ENCODE measurements around the gene UTP3.
"Not testable (repeated sequence)": the region's sequence is repeated elsewhere in the genome, so short reads cannot be mapped to it uniquely, and the experiment has no call there.

The UTP3 gene

DNA sequence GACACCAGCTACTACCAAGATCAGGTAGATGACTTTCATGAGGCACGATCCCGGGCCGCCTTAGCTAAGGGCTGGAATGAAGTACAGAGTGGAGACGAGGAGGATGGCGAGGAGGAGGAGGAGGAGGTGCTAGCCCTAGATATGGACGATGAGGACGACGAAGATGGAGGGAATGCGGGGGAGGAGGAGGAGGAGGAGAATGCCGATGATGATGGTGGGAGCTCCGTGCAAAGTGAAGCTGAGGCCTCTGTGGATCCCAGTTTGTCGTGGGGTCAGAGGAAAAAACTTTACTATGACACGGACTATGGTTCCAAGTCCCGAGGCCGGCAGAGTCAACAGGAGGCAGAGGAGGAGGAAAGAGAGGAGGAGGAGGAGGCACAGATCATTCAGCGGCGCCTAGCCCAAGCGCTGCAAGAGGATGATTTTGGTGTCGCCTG lies 481 bp downstream of the UTP3 start:
- no peak for DNase-seq

DNA sequence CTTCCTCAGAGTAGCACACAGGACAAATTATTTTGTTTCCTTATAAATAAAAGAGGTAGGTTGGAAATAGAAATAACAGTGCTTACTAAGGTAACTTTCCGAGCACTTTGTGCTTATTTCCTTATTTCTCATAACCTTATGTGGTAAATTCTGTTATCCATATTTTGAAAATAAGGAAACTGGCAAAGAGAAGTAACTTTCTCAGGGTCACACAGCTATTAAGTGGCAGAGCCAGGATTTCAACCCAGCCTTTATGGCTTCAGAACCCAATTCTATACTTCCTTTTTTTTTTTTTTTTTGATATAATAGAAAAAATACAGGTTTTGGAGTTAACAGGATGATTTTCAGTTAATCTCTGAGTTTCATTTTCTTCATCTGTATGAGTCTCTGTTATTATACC lies 3.3 kb downstream of the UTP3 start:
- DNase-seq = no peak

DNA sequence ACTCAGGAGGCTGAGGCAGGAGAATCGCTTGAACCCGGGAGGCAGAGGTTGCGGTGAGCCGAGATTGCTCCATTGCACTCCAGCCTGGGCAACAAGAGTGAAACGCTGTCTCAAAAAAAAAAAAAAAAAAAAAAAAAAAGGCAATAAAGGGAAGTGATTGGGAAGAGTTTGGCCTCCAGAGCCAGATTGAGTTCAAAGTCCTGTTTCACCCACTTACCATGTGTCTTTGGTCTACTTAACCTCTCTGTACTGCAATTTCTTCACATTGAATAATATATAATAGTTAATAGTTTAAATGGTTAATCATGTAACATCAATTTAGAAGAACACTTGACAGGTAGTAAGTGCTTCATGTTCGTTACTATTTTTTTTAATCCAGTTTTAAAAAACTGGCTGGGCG lies 6.3 kb downstream of the UTP3 start:
- not testable (repeated sequence) for DNase-seq

DNA sequence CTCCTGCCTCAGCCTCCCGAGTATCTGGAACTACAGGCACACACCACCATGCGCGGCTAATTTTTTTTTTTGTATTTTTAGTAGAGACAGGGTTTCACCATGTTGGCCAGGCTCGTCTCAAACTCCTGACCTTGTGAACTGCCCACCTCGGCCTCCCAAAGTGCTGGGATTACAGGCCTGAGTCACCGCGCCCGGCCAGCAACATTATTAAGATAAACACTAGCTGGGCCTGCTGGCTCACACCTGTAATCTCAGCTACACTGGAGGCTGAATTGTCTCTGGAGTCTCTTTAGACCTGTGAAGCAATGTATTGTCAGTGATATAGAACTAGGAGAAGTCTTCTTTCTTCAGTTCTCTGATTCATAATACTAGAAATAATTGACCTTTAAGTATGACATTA lies 10.1 kb downstream of the UTP3 start:
- not testable (repeated sequence) for DNase-seq

DNA sequence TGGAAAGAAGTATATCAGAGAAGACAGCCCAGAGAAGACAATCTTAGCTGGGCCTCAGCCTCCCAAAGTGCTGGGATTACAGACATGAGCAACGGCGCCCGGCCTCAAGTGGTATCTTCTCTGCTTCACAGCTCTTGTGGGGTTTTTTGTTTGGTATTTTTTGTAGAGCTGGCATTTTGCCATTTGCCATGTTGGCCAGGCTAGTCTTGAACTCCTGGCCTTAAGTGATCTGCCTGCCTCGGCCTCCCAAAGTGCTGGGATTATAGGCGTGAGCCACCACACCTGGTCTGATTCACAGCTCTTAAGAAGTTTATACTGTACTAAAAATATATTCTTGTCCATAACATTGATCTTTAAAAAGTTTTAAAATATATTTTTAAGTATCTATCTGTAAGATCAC lies 12.4 kb downstream of the UTP3 start:
- DNase-seq = no peak

DNA sequence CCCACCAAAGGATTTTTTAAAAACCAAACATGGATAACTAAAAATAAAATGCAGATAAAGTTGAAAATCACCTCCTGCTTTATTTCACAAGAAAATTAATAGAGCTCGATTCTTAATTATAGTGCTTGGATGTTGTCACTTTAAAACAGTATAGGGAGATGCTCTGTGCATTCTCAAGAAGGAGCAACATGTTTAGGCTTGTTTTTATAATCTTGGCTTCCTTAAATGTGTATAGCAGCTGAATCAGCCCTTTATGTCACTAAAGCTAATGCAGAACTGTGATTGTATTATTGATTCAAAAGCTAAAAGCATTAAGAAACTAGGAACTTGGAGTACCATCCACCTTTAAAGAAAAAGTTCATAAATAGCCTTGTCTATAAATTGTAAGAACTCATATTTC lies 12.9 kb downstream of the UTP3 start:
- no peak for DNase-seq

DNA sequence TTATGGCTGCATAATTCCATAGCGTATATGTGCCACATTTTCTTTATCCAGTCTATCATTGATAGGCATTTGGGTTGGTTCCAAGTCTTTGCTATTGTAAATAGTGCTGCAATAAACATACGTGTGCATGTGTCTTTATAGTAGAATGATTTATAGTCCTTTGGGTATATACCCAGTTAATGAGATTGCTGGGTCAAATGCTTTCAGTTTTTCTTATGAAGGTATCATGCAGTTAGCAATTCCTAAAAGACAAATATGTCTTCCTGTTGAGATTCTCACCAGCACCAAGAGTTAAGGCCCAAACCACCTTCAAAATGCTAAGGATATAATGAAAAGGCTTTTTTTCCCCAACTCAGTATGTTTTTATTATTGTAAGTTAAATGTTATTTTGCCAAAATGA lies 14.3 kb downstream of the UTP3 start:
- not testable (repeated sequence) for DNase-seq

DNA sequence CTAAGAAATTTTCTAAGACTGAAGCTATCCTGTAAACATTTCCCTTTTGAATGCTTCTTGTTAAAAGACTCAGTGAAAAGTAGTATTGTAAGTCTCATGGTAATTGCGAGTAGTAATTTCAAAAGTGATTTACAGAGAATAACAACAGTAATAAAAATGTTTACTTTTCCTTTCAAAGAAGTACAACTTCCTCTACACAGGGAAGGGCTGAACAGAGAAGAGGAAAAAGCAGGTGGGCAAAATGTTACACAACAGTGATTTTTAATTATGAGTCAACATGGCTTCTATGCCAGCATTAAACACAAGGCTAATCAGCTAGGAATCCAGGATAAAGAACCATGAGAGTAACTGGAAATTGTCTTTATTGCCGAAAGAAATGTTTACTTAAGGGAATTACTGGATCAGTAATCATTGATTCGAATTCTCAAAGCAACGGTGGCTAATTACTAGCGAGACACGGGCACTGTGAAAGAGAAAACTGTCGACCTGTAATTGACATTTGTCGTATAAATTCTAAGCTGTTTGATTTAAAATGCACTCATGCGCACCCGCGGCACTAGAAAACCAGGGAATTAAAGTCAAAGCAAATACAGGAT lies 15.4 kb downstream of the UTP3 start:
- no peak for DNase-seq

DNA sequence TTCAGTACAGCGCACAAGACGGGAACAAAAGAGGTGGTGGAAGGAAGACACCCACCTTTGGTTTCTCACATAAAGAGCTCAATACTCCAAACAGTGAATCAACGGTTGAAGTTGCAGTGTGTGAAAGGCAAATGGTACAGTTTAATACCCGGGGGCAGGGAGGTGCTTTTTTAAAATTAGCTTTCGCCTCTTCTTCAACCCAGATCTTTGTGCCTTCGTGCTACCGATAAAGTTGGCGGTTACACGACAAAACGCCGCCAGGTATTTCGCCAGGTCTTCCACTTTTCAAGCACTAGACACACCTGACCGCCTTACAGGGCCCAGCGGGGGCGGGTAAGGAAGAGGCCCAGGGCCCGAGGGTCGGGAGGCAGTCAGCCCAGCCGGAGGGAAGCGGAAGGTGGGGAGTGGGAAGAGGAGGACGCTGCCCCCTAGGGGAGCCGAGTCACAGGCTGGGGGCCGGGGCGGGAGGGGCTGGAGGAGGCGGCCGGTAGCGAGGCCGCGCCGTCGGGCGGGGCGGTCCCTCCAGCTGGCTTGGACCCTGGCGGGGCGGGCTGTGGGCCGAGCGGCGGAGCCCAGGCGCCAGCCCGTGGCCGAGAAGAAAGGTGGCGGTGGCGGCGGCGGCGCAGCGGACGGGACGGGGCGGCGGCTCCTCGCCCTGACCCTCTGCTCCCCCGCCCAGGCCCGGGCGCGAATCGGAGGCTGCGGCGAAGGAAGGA lies 16.0 kb downstream of the UTP3 start:
- peak in 3 of 4 experiments; percentile 10 to 52 (median 16) for DNase-seq

DNA sequence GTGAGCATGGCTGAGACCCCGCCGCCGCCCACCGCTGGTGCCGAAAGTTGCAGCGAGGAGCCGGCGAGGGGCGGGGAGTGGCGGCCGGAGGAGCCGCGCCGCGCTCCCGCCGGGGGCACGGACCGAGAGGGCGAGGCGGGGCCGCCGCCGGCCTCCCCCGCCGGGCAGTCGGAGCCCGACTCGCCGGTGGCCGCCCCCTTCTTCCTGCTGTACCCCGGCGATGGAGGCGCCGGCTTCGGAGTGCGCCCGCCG lies 16.5 kb downstream of the UTP3 start:
- DNase-seq = no peak

DNA sequence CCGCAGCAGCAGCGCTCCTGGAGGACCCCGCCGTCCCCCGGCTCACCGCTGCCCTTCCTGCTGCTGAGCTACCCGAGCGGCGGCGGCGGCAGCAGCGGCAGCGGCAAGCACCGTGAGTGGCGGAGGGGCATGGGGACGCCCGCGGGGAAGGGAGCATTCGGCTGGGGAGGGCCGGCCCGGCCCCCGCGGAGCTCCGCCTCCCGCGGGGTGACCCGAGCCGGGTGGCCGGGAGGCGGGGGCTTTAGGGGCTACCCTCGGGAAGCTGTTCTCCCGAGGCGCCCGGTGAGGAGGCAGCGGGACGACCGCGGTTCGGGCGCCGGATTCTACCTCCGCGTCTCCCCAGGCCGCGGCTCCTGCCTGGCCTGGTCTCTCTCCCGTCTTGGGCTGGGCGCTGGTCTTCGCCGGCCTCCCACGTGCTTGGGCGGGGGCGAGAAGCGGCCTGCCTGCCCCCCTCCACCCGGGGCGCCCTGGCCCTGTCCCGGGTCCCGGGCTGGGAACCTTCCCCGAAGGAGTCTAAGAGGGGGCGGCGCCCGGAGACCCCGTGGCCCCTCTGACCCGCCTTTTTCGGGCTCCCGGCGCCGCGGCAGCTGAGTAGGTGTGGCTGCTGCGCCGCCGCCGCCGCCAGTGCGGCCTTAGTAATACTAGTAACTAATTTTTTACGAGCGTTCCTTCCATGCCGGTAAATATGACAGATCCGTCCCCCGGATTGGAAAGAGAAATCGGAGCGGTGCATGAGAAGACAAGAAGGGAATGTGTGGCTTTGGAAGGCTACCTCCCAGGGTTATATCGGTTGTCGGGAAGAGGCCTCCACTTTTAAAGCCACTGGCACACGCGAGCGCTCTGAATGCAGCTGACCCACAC lies 17.1 kb downstream of the UTP3 start:
- DNase-seq = peak; percentile 26 to 68 (median 39)

DNA sequence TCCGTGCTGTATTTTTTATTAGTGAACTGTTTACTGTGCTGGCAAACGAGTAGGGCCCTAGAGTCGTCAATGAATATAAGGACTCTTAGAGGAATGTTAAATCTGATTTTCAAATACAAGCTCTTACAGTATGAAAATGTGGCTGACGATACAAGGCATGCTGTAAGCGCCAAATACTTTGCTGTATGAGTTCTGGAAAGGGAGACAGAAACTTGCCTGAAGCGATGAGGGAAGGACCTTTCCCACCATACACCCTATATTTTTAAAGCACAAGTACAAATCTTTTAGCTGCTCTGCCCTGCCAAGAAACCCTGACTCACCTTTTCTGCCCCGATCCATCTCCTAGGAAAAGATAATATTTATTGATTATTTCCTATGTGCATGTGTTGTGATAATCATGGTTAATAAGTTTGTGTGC lies 17.7 kb downstream of the UTP3 start:
- no peak for DNase-seq

DNA sequence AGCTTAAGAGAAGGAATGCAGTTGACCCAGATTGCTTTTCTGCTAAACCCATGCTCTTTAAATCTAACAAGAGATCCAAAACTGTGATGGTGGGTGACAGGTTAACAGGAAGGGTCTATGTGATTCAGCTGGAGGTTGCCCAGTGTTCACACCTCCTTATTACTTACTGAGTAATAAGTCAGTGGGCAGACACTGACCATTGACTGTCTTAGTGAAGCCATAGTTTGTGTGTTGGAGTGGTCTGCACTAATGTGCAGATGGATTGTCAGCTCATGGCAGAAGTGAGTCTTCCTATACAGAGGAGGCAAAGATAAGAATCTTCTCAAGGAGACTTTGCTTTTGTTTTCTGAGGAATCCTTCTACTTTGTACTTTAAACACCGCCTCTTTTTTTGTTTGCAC lies 18.2 kb downstream of the UTP3 start:
- DNase-seq = no peak

DNA sequence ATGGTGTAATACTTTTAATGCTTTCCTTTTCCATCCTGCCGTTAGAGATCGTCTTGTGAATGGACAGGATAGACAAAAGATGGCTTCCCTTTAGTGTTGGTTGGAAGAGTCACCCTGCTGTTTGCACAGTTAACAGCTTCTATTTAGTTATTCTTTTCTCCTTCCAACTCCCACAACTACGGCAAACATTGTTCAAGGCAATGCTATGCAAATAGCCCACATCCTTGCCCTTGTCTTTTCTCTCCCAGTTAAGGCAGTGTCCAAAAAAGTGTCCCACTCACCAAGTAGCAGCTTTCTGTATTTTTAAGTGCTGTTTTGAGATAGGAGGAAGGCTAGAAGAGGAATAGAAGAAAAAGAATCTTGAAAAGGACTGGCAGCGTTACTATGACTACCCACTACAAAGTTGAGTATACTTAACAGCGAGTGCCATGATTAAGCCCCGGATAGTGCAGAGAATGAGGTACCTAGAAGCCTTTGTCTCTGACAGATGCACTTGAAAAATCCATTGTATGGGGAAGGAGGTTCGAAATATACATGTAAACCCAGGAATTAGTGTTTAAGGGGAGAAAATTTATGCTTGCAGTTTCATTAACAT lies 21.4 kb downstream of the UTP3 start:
- DNase-seq = no peak

DNA sequence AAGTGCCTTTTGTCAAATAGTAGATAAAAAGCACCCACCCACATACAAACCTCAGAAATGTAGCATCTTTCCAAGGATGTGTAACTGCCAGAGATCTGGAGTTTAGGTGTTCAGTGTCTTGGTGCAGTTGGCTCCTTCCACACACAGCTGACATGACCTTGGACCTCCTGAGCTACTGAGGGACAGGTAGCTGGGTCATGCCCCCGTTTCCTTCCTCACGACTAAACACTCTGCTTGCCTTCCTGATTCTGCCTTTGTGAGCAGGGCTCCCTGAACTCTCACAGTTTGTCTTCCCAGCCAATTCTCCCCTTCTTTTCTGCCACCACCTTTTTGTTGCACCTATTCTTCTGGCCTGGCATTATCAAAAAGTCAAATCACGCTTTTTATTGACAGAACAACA lies 23.3 kb downstream of the UTP3 start:
- no peak for DNase-seq

DNA sequence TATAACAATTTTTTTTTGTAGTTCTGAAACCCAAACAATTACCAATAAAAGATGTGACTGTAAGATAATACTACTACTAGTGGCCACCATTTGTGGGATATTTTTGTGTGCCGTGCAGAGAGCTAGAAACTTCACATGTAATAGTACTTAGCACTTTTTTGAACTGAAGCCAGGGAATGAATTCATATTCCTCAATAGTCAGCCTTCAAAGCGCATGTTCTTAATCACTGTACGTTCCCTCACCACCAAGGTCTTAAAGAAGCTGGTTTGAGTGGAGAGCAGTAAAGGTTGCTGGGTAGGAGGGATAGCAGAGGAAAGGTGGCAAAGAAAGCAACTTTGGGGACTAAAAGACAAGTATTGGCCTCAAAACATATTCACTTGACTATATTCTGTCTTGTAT lies 23.8 kb downstream of the UTP3 start:
- DNase-seq = no peak

DNA sequence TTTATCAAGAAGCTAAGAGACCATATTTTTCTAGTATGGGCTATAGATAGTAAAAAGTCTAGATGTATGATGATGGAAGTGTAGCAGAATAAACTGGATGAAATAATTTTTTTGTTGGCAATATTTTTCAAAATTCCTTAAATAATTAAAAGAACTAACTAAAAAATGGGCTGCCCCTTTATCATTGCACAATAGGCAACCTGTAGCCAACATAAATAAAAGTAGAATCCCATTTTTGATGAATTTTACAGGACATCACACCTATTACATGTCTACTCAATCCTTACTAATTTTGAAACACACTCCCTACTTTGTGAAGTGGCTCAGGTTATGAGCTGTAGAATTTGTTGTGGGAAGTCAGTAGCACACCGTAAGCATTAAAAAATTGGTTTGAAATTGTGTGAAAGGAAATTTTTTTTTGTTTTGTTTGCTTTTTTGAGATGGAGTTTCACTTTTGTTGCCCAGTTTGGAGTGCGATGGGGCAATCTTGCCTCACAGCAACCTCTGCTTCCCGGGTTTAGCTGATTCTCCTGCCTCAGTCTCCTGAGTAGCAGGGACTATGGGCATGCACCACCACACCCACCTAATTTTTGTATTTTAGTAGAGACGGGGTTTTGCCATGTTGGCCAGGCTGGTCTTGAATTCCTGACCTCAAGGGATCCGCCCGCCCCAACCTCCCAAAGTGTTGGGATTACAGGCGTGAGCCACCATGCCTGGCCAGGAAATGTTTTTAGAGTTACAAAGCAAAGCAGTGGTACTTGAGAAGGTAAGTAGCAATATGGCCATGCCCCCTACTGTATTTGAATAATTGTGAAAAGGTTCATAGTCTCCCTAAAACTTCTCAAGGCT lies 24.5 kb downstream of the UTP3 start:
- DNase-seq = no peak

DNA sequence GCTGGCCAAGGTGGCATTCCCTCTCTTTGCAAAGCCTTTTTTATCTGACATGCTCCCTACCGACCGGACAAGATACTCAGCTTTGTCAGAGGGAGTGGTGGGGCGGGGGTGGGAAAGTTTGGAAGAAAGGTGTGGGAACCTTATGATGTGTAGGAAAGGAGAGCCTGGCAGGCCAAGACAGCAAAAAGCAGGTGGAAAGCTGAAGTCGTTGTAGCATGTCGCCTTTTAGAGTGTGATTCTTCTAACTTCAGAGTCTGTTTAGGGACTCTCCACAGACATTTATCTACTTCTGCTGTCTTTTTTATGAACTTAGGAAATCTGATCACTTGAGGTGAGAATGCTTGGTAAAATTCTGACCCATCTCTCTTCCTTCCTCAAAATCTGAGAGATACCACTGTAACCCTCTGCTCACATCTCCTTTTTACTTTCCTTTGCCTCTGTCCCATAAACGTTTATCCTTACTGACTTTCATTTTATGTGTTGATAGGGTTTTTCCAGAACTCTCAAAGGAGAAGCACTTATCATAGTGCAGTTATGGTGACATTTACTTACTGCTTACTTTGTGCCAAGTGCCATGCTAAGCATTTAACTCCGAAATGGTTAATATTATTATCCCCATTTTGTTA lies 25.2 kb downstream of the UTP3 start:
- no peak for DNase-seq

DNA sequence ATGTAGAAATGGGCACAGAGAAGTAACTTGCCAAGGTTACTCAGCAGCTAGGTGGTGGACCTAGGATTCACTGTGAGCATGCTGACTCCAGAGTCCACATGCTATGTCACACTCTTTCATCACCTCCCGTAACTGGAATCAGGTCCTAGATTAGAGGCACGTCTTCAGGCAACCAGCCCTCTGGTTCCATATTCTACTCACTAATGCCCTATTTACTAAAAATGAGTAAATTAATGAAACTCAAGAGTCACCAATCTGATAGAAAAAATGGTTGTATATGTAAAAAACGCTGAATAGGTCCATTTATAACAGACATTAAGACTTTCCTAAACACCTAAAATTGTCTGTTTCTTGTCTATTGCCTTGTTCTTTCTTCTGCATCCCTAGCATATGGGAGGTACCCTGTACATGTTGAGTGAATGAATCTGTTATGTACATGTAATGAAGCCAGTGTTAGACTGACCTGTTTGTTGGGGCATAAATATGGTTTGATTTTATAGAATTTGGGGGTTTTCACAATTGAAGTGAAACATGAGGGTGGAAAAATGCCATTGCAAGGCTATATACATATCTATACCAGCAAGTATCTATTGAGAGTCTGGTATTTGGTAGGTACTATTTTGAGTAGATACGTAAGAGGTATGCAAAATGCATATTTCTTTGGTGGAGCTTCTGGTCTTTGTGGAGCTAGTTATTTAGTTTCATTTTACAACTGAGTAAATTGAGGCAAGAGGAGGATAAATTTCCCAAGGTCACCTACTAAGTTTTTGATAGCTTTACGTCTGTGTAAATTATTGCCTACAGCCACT lies 26.0 kb downstream of the UTP3 start:
- no peak for DNase-seq

DNA sequence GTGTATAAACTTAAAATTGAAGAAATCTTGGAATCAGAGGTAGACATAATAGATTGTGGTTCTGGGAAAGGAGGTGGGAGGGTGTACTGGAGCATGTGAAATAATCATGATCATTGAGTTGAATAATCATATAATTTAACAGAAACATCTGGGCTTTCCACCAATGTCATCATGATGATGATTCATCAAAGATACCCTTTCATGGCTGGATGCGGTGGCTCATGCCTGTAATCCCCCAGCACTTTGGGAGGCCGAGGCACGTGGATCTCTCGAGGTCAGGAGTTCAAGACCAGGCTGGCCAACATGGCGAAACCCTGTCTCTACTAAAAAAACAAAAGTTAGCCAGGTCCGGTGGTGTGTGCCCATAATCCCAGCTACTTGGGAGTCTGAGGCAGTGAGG lies 26.8 kb downstream of the UTP3 start:
- no peak for DNase-seq

DNA sequence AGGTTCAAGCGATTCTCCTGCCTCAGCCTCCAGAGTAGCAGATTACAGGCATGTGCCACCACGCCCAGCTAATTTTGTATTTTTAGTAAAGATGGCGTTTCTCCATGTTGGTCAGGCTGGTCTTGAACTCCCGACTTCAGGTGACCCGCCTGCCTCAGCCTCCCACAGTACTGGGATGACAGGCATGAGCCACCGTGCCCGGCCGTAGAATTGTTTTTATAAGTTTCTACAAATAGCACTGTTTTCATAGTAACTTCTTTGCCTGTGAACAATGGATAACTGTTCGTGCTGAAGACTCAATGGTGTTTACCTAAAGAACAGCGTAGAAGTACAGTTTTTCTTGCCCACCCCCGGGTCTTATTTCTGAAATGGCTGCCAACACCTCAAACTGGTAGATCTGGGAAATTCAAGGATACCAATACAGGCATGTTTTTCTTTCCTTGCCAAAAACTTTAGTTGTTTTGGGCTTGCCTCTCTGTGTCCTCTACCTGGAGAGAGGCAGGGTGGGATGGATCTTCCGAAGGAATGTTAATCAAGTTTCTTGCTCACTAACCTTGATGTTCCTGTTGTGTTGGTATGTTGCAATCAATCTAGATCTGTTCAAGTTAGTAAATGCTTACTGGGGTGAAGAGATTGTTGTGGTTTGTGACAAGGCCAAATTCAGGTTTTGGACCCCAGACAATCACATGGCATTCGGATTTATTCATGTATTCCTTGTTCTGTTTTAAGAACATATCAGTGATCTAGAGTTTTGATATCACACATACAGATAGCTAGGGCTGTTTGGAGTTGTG lies 30.7 kb downstream of the UTP3 start:
- DNase-seq = no peak
